Adrenal gland (tissue), 5 donors: Measurements from ENCODE around the gene LGR5.

Experiments used
- CTCF ChIP-seq, 6 experiments: fragments of 450-650 bp in 4 of 6; fragments of 200-600 bp in 2 of 6; sonication (generic) in 1 of 6; IDR thresholded peaks; 1 replicate in 5 of 6; 2 replicates in 1 of 6; pipeline versions ENCODE4 v1.5.1 to v1.8.0; 2016 to 2021; ENCODE audit warnings: antibody characterized with exemption in 6 of 6, mild to moderate bottlenecking in 2 of 6, moderate library complexity in 1 of 6
- POLR2A ChIP-seq, 2 donors: fragments of 450-650 bp; IDR thresholded peaks; one replicate each; pipeline ENCODE4 v1.6.1; 2017; ENCODE audit warnings: antibody characterized with exemption in 2 of 2, mild to moderate bottlenecking in 2 of 2, moderate library complexity in 1 of 2
- donor health status: DM: no; HTN: no; CAD: no.

- TF ChIP-seq CTCF (IDR thresholded peaks at IDR 0.05) (no peak), POLR2A (IDR thresholded peaks at IDR 0.05) (no peak)
Measured at GRCh38 chr12:71417181-71417580, 22.4 kb upstream of the LGR5 start.
